Endothelial cell of umbilical vein (primary cell): ENCODE results near the gene CBLIF. TPM values are rescaled to one million over a fixed set of nuclear protein-coding genes. Genes with fewer than 3 reads are reported as not detected.
"Not testable (repeated sequence)": the region's sequence is repeated elsewhere in the genome, so short reads cannot be mapped to it uniquely, and the experiment has no call there.

Experiments
- BruUV-seq: library from RNA; stranded (reverse); fragments of 400-500 nt; replicated peaks from 2 replicates; lab custom pipeline; 2021; lab: Mats Ljungman, UMichigan
- CTCF ChIA-PET: fragments of 300-600, 350-600 bp; sonication (Branson Sonifier 250); formaldehyde crosslinking; loops from one replicate; lab custom pipeline; 2021; ENCODE audit warnings: antibody characterized with exemption, inconsistent platforms; lab: Charles Lee
- POLR2A ChIA-PET: fragments of 300-600, 350-600 bp; sonication (Branson Sonifier 250); formaldehyde crosslinking; loops from one replicate; lab custom pipeline; 2021; ENCODE audit warnings: antibody characterized with exemption, inconsistent platforms; lab: Charles Lee
- DNase-seq: peaks from one replicate; pipeline ENCODE4 v3.0.0-alpha.2; 2011; ENCODE audit warnings: low read depth, low spot score
- FAIRE-seq: peaks from 2 replicates; lab custom pipeline; 2011; peaks lifted over from hg19 to GRCh38; lab: Jason Lieb, UNC
- H2AFZ ChIP-seq: 2 replicates; pipeline ENCODE4 v1.6.0; 2012; ENCODE audit warnings: low read depth, low read length, control low read depth, inconsistent platforms
- H3K27ac ChIP-seq: 2 replicates; pipeline ENCODE4 v1.5.1; 2011; ENCODE audit warnings: low read depth, mild to moderate bottlenecking, control low read depth, low read length, moderate library complexity; ENCODE audit not compliant: insufficient read depth
- H3K27me3 ChIP-seq, 2 experiments: 2 replicates each; pipeline versions ENCODE4 v1.6.0 to v1.6.1; 2011; ENCODE audit warnings: low read length in 2 of 2, mixed read lengths in 1 of 2; ENCODE audit not compliant: control insufficient read depth in 2 of 2, insufficient read depth in 2 of 2
- H3K36me3 ChIP-seq, 2 experiments: 2 replicates in 1 of 2; 3 replicates in 1 of 2; pipeline ENCODE4 v1.5.1; 2011; ENCODE audit warnings: low read length in 2 of 2, mild to moderate bottlenecking in 1 of 2, moderate library complexity in 1 of 2; ENCODE audit not compliant: control insufficient read depth in 2 of 2, insufficient read depth in 2 of 2; ENCODE audit errors: extremely low read depth in 1 of 2
- H3K4me1 ChIP-seq: 3 replicates; pipeline ENCODE4 v1.5.1; 2011; ENCODE audit warnings: mild to moderate bottlenecking, low read length; ENCODE audit not compliant: control insufficient read depth, insufficient read depth; ENCODE audit errors: extremely low read depth
- H3K4me2 ChIP-seq: 2 replicates; pipeline ENCODE4 v1.6.1; 2011; ENCODE audit warnings: low read length, control low read depth, mixed read lengths; ENCODE audit not compliant: insufficient read depth
- H3K4me3 ChIP-seq, 3 experiments: fragments of 200-600 bp in 1 of 3; sonication (generic), shearing (Covaris generic) in 1 of 3; replicated peaks in 1 of 3; 2 replicates each; pipeline ENCODE4 v1.5.1; 2011 to 2016; ENCODE audit warnings: control low read depth in 3 of 3, low read length in 3 of 3, mild to moderate bottlenecking in 2 of 3, inconsistent platforms in 1 of 3, low read depth in 1 of 3, moderate library complexity in 1 of 3; ENCODE audit not compliant: insufficient read depth in 1 of 3
- H3K79me2 ChIP-seq: 2 replicates; pipeline ENCODE4 v1.6.0; 2012; ENCODE audit warnings: low read length, inconsistent platforms; ENCODE audit not compliant: control insufficient read depth, insufficient read depth
- H3K9ac ChIP-seq: replicated peaks from 2 replicates; pipeline ENCODE3; 2011; ENCODE audit warnings: low read length, control low read depth; ENCODE audit not compliant: insufficient read depth; ENCODE audit errors: extremely low read depth
- H3K9me1 ChIP-seq: replicated peaks from 3 replicates; pipeline ENCODE4 v1.6.0; 2011; ENCODE audit warnings: mild to moderate bottlenecking, low read length; ENCODE audit not compliant: control insufficient read depth, insufficient read depth; ENCODE audit errors: extremely low read depth
- H3K9me3 ChIP-seq: replicated peaks from 2 replicates; pipeline ENCODE4 v1.5.1; 2012; ENCODE audit warnings: low read length, inconsistent platforms; ENCODE audit not compliant: control insufficient read depth, insufficient read depth
- H4K20me1 ChIP-seq: replicated peaks from 2 replicates; pipeline ENCODE3; 2011; ENCODE audit warnings: mild to moderate bottlenecking, low read length; ENCODE audit not compliant: control insufficient read depth, insufficient read depth; ENCODE audit errors: extremely low read depth
- CTCF ChIP-seq, 2 donors: IDR thresholded peaks; 1 replicate in 1 of 2; 2 replicates in 1 of 2; pipeline ENCODE4 v1.5.1; 2011; ENCODE audit warnings: low read length in 2 of 2, mild to moderate bottlenecking in 2 of 2, moderate library complexity in 2 of 2, control low read depth in 1 of 2, inconsistent platforms in 1 of 2, low read depth in 1 of 2; ENCODE audit not compliant: insufficient read depth in 1 of 2; ENCODE audit errors: extremely low read depth in 1 of 2
- FOS ChIP-seq: IDR thresholded peaks from 2 replicates; pipeline ENCODE4 v1.6.1; 2011; ENCODE audit warnings: mild to moderate bottlenecking, low read length, moderate library complexity, borderline replicate concordance; ENCODE audit not compliant: insufficient read depth
- GATA2 ChIP-seq: IDR thresholded peaks from 2 replicates; pipeline ENCODE4 v1.7.0; 2011; ENCODE audit warnings: low read depth, mild to moderate bottlenecking, moderate library complexity, mixed read lengths, low read length; ENCODE audit not compliant: insufficient read length, insufficient read depth
- JUN ChIP-seq: IDR thresholded peaks from 2 replicates; pipeline ENCODE4 v1.6.1; 2011; ENCODE audit warnings: borderline replicate concordance, low read depth; ENCODE audit not compliant: insufficient read length, insufficient read depth
- POLR2A ChIP-seq: IDR thresholded peaks from 2 replicates; pipeline ENCODE4 v1.6.1; 2012; ENCODE audit warnings: low read depth, mild to moderate bottlenecking, control low read depth, low read length
- POLR2AphosphoS5 ChIP-seq: IDR thresholded peaks from 2 replicates; pipeline ENCODE4 v1.6.1; 2012; ENCODE audit warnings: low read depth, mild to moderate bottlenecking, control low read depth, low read length, moderate library complexity; ENCODE audit not compliant: insufficient read depth
- dilution Hi-C: fragments of 300-500 bp; cut with MboI; formaldehyde crosslinking; loops from one replicate; pipeline ENCODE4 v1.15.0; 2019; ENCODE audit warnings: low sequenced_read_pairs; ENCODE audit not compliant: extremely low pct_ligation_motif_present
- intact Hi-C: fragments of 100-400 bp; cut with micrococcal nuclease; formaldehyde crosslinking; loops from one replicate; pipeline ENCODE4 v1.10.0; 2022
- polyA plus RNA-seq, 4 experiments: library from polyadenylated mRNA; depleted of rRNA in 3 of 4; stranded (reverse) in 3 of 4; unstranded in 1 of 4; fragments of >200 nt; gene quantifications; 2 replicates each; pipeline versions ENCODE4 v1.2.1 to v1.2.3, GENCODE V29; 2011 to 2012; ENCODE audit warnings: missing spikeins in 1 of 4
- total RNA-seq: library from RNA; stranded (reverse); gene quantifications from 2 replicates; pipeline ENCODE4 v1.2.3, GENCODE V29; 2021

Gene CBLIF
- total and polyA plus RNA-seq, 2 donors (not counting 3 experiments of a cell fraction or from before 2014, with no cell fraction given): not detected

GRCh38 chr11:59785818-59786217 lies 59.5 kb downstream of the CBLIF start:
- no peak overlapping the region for H2AFZ ChIP-seq
- FAIRE-seq (no peak), DNase-seq (no peak)
- H3K4me3 ChIP-seq: no peak overlapping the region
- peaks cover 27% of the 10 kb centered on the region for H3K4me1 ChIP-seq
- ChIA-PET POLR2A (interaction anchor here (1.3 kb wide), 1 partner anchor 23 kb away, joined by 3 read pairs; no protein-coding TSS in a partner anchor), CTCF (interaction anchor here (0.7 to 5.0 kb wide), 6 partner anchors 9 to 31 kb away, joined by 3 to 31 read pairs (median 4); partner anchors contain the start of gene MRPL16)
- H3K27me3 ChIP-seq: no peaks in the 10 kb centered on the region
- TF ChIP-seq CTCF (IDR thresholded peaks at IDR 0.05; ENCODE audit: extremely low read depth in 1 of 2, insufficient read depth in 1 of 2, low read depth in 1 of 2, low read length in 2 of 2) (no peak), POLR2A (no peak), POLR2AphosphoS5 (no peak), JUN (no peak), FOS (no peak), GATA2 (no peak)
- dilution Hi-C loops (no loop called here), intact Hi-C loops (no loop called here)
- H3K4me2 ChIP-seq: no peak overlapping the region
- H3K9me3 ChIP-seq: no peaks in the 10 kb centered on the region
- no TSS peak for BruUV-seq
- no peak overlapping the region for H3K9ac ChIP-seq
- peak overlapping the region; percentile 7 for H3K27ac ChIP-seq
- H4K20me1 ChIP-seq: no peaks in the 10 kb centered on the region
- H3K9me1 ChIP-seq: no peaks in the 10 kb centered on the region
- peaks cover 6 to 14% of the 10 kb centered on the region in 2 experiments for H3K36me3 ChIP-seq
- no peaks in the 10 kb centered on the region for H3K79me2 ChIP-seq

- H3K9ac ChIP-seq, H2AFZ ChIP-seq, H3K9me1 ChIP-seq, POLR2A ChIA-PET, intact Hi-C loops, H3K27ac ChIP-seq, H3K27me3 ChIP-seq, H3K4me2 ChIP-seq, dilution Hi-C loops, BruUV-seq, H3K9me3 ChIP-seq, DNase-seq, H3K79me2 ChIP-seq, FAIRE-seq, H3K4me3 ChIP-seq, H4K20me1 ChIP-seq: not testable (repeated sequence)
- peaks cover 27% of the 10 kb centered on the region for H3K4me1 ChIP-seq
- peaks cover 3 to 10% of the 10 kb centered on the region in 2 experiments for H3K36me3 ChIP-seq
- CTCF ChIA-PET: interaction anchor here (0.7 to 5.0 kb wide), 5 partner anchors 12 to 31 kb away, joined by 3 to 31 read pairs (median 3); partner anchors contain the start of gene STX3
These were observed 60.9 kb downstream of the CBLIF start for GRCh38 chr11:59784441-59784840.
